AG09309 (cell line): ENCODE results near the gene HSD3B2.

ENCODE experiments used
- DNase-seq: peaks from one replicate; pipeline ENCODE4 v3.0.0-alpha.2; 2010; ENCODE audit warnings: low read depth
- H3K4me3 ChIP-seq: 2 replicates; pipeline ENCODE4 v1.5.1; 2011; ENCODE audit warnings: mild to moderate bottlenecking, low read depth, low read length, moderate library complexity; ENCODE audit not compliant: control insufficient read depth
- TF ChIP-seq, protein P1 (sequence below): IDR thresholded peaks from 2 replicates; pipeline ENCODE4 v1.5.1; 2011; ENCODE audit warnings: mild to moderate bottlenecking, low read depth, low read length, inconsistent platforms; ENCODE audit not compliant: insufficient read depth, control insufficient read depth; ENCODE audit errors: missing control alignments

HSD3B2 gene

DNA sequence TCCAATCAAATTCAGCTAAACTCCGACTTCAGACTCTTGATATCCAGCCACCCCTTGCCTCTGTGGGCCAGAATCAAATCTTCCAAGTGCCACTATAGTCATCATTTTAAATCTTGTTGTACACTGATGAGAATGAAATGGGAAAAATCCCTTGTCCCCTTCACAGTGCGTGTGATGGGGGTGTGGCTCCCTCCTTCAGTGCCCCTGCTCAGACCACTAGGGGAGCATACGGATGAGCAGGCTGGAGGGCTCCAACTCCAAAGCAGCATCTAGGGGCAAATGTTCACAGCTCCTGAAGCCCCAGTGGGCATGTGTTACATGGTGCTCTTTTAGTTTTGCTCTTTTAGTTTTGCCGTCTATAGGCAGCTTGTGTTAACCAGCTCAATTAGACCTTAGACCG, 56.6 kb downstream of the HSD3B2 start:
- TF ChIP-seq, protein P1, sequence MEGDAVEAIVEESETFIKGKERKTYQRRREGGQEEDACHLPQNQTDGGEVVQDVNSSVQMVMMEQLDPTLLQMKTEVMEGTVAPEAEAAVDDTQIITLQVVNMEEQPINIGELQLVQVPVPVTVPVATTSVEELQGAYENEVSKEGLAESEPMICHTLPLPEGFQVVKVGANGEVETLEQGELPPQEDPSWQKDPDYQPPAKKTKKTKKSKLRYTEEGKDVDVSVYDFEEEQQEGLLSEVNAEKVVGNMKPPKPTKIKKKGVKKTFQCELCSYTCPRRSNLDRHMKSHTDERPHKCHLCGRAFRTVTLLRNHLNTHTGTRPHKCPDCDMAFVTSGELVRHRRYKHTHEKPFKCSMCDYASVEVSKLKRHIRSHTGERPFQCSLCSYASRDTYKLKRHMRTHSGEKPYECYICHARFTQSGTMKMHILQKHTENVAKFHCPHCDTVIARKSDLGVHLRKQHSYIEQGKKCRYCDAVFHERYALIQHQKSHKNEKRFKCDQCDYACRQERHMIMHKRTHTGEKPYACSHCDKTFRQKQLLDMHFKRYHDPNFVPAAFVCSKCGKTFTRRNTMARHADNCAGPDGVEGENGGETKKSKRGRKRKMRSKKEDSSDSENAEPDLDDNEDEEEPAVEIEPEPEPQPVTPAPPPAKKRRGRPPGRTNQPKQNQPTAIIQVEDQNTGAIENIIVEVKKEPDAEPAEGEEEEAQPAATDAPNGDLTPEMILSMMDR: no peak
- no peak for DNase-seq
- H3K4me3 ChIP-seq: no peak overlapping the region

DNA sequence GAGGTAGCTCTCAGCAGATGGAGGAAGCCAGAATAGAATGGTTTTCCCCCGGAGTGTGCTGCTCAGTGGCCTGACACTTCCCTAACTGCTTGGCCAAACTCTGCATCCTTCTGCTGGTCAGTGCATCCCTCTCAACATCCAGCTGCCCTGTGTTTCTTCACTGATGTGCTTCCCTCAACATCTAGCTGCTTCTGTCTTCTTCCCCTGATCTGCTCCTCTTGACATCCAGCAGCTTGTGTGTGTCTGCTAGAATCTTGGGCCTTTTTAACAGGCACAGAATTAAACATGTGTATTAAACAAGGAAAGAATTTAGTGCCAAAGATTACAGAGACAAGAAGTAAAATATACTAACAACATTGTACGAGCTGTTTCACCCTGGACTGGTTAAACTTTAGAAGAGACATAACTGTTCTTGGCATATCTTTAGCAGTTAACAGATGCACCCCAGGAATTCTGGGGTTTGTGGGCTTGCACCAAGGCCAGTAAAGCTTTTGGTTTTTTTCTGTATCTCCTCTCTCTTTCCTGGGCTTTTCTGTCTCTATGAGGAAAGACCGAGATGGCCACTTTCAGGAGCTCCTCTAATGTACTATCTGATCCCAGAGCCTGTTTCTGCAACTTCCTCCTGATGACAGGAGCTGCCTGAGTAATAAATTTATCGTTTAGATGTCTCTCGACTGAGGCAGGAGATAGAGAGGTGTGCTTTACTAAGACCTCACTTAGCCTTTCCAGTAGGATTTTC, 57.3 kb downstream of the HSD3B2 start:
- H3K4me3 ChIP-seq: no peak overlapping the region
- TF ChIP-seq, protein P1: no peak
- DNase-seq: no peak
